ENCODE results near the gene MEI1.
"Not testable (repeated sequence)": the region's sequence is repeated elsewhere in the genome, so short reads cannot be mapped to it uniquely, and the experiment has no call there.

Gene MEI1

GRCh38 chr22:41661713-41662112 lies 37.6 kb upstream of the MEI1 start:
- Histone ChIP-seq H3K4me2 (no peak overlapping the region), H4K20me1 (peaks cover 51% of the 10 kb centered on the region), H3K4me1 (0 out of 2 replicates have a peak, but pooled peaks cover 4% of the 10 kb centered on the region), H3K36me3 (peaks cover 90% of the 10 kb centered on the region), H3K9ac (no peak overlapping the region), H3K9me3 (no peaks in the 10 kb centered on the region), H3K4me3 (no peak overlapping the region), H3K27ac (no peak overlapping the region), H3K27me3 (no peaks in the 10 kb centered on the region; the same call in 1 of the 2 replicates)
- no peak for TF ChIP-seq Cebpa-rat (IDR thresholded peaks at IDR 0.05)

- not testable (repeated sequence) for H3K27me3 ChIP-seq, H3K4me3 ChIP-seq, H3K4me2 ChIP-seq, H3K9me3 ChIP-seq, H3K9ac ChIP-seq, H3K27ac ChIP-seq
- H3K4me1 ChIP-seq = peaks cover 22% of the 10 kb centered on the region
- peaks cover 71% of the 10 kb centered on the region for H3K36me3 ChIP-seq
- H4K20me1 ChIP-seq = peaks cover 38% of the 10 kb centered on the region
These were observed 35.7 kb upstream of the MEI1 start for GRCh38 chr22:41663594-41663993.

- Histone ChIP-seq H3K9me3 (no peaks in the 10 kb centered on the region), H3K36me3 (peaks cover 69% of the 10 kb centered on the region)
These were observed 34.8 kb upstream of the MEI1 start for GRCh38 chr22:41664490-41664889.

GRCh38 chr22:41664951-41665350 lies 34.4 kb upstream of the MEI1 start:
- H3K4me3 ChIP-seq = no peak overlapping the region
- peaks cover 68% of the 10 kb centered on the region for H3K36me3 ChIP-seq
- no peak overlapping the region for H3K4me2 ChIP-seq
- no peaks in the 10 kb centered on the region; the same call in 1 of the 2 replicates for H3K27me3 ChIP-seq
- no peaks in the 10 kb centered on the region for H3K9me3 ChIP-seq
- peaks cover 26% of the 10 kb centered on the region for H4K20me1 ChIP-seq
- H3K27ac ChIP-seq = no peak overlapping the region
- no peak for TF ChIP-seq Cebpa-rat (IDR thresholded peaks at IDR 0.05)
- H3K4me1 ChIP-seq = peaks cover 22% of the 10 kb centered on the region
- no peak overlapping the region for H3K9ac ChIP-seq

More at GRCh38 chr22:41664490-41664889, 34.8 kb upstream of the MEI1 start:
- Histone ChIP-seq H3K27ac (no peak overlapping the region), H3K4me3 (no peak overlapping the region), H3K4me1 (peaks cover 22% of the 10 kb centered on the region), H3K27me3 (no peaks in the 10 kb centered on the region; the same call in 1 of the 2 replicates), H3K4me2 (no peak overlapping the region), H4K20me1 (peaks cover 31% of the 10 kb centered on the region), H3K9ac (no peak overlapping the region)
- TF ChIP-seq Cebpa-rat (IDR thresholded peaks at IDR 0.05) = no peak

- H3K4me2 ChIP-seq = no peak overlapping the region
- H3K36me3 ChIP-seq = peaks cover 63% of the 10 kb centered on the region
- no peak for TF ChIP-seq Cebpa-rat (IDR thresholded peaks at IDR 0.05)
- H3K9ac ChIP-seq = no peak overlapping the region
- no peak overlapping the region for H3K4me3 ChIP-seq
- no peaks in the 10 kb centered on the region for H3K9me3 ChIP-seq
- H4K20me1 ChIP-seq = peaks cover 19% of the 10 kb centered on the region
- no peak overlapping the region for H3K27ac ChIP-seq
- H3K4me1 ChIP-seq = peaks cover 22% of the 10 kb centered on the region
- H3K27me3 ChIP-seq = no peaks in the 10 kb centered on the region
These were observed 30.1 kb upstream of the MEI1 start for GRCh38 chr22:41668971-41669911.

- H3K27me3 ChIP-seq, H3K4me3 ChIP-seq, H3K9me3 ChIP-seq, H3K27ac ChIP-seq, H3K9ac ChIP-seq, H3K4me2 ChIP-seq: not testable (repeated sequence)
- peaks cover 26% of the 10 kb centered on the region for H3K4me1 ChIP-seq
- H3K36me3 ChIP-seq = peaks cover 72% of the 10 kb centered on the region
- H4K20me1 ChIP-seq = peaks cover 48% of the 10 kb centered on the region
These were observed 27.2 kb upstream of the MEI1 start for GRCh38 chr22:41672096-41672495.

- no peak overlapping the region for H3K27ac ChIP-seq
- H3K36me3 ChIP-seq = peaks cover 81% of the 10 kb centered on the region
- H4K20me1 ChIP-seq = peaks cover 56% of the 10 kb centered on the region
- TF ChIP-seq Cebpa-rat (IDR thresholded peaks at IDR 0.05) = no peak
- H3K4me3 ChIP-seq = no peak overlapping the region
- no peak overlapping the region for H3K4me2 ChIP-seq
- no peak overlapping the region for H3K9ac ChIP-seq
- no peaks in the 10 kb centered on the region for H3K27me3 ChIP-seq
- H3K4me1 ChIP-seq = peaks cover 20% of the 10 kb centered on the region
- no peaks in the 10 kb centered on the region for H3K9me3 ChIP-seq
These were observed 26.4 kb upstream of the MEI1 start for GRCh38 chr22:41672780-41673509.

GRCh38 chr22:41674846-41675340 lies 24.4 kb upstream of the MEI1 start:
- H3K4me2 ChIP-seq = no peak overlapping the region
- H3K9ac ChIP-seq = peak overlapping the region; percentile 50; the same call in 1 of the 2 replicates
- H3K27me3 ChIP-seq = no peaks in the 10 kb centered on the region
- peaks cover 76% of the 10 kb centered on the region for H4K20me1 ChIP-seq
- H3K4me3 ChIP-seq = no peak overlapping the region
- H3K4me1 ChIP-seq = peaks cover 26% of the 10 kb centered on the region
- no peak overlapping the region for H3K27ac ChIP-seq
- H3K9me3 ChIP-seq = no peaks in the 10 kb centered on the region
- TF ChIP-seq Cebpa-rat (IDR thresholded peaks at IDR 0.05) = no peak
- peaks cover 90% of the 10 kb centered on the region for H3K36me3 ChIP-seq

GRCh38 chr22:41676134-41676533 lies 23.2 kb upstream of the MEI1 start:
- no peak for TF ChIP-seq Cebpa-rat (IDR thresholded peaks at IDR 0.05)
- Histone ChIP-seq H3K9me3 (no peaks in the 10 kb centered on the region), H3K27ac (no peak overlapping the region), H3K27me3 (no peaks in the 10 kb centered on the region), H3K4me2 (no peak overlapping the region), H3K9ac (no peak overlapping the region), H4K20me1 (peaks cover 88% of the 10 kb centered on the region), H3K4me3 (no peak overlapping the region), H3K4me1 (peaks cover 26% of the 10 kb centered on the region), H3K36me3 (peaks cover 92% of the 10 kb centered on the region)

- Histone ChIP-seq H3K27ac (peak overlapping the region; percentile 73; the same call in 1 of the 2 replicates), H3K36me3 (peaks cover 74% of the 10 kb centered on the region), H4K20me1 (peaks cover 100% of the 10 kb centered on the region)
These were observed 17.7 kb upstream of the MEI1 start for GRCh38 chr22:41681616-41682015.

More at GRCh38 chr22:41681616-41682015, 17.7 kb upstream of the MEI1 start:
- no peak for TF ChIP-seq Cebpa-rat (IDR thresholded peaks at IDR 0.05)
- no peaks in the 10 kb centered on the region for H3K27me3 ChIP-seq
- H3K4me3 ChIP-seq = peak overlapping the region; percentile 75
- peaks cover 36% of the 10 kb centered on the region for H3K4me1 ChIP-seq
- peak overlapping the region; percentile 79 for H3K9ac ChIP-seq
- no peaks in the 10 kb centered on the region; the same call in 1 of the 2 replicates for H3K9me3 ChIP-seq
- H3K4me2 ChIP-seq = peak overlapping the region; percentile 75
